GF-D8 (cell line): ENCODE measurements around the gene CHCHD10.

Source experiments
- DNase-seq: peaks from one replicate; lab custom pipeline; 2025; lab: John Stamatoyannopoulos, UW

The CHCHD10 gene

GRCh38 chr22:23787600-23787896, 19.8 kb upstream of the CHCHD10 start:
- DNase-seq = no peak

GRCh38 chr22:23786752-23787599, 19.2 kb upstream of the CHCHD10 start, which contains the start of gene SMARCB1:
Gene SMARCB1, plus strand, starts transcription at chr22:23786966. Its CDS starts 204 bp downstream, at chr22:23787170.
- peak; percentile 60 for DNase-seq

- DNase-seq = no peak
These were observed 18.5 kb upstream of the CHCHD10 start for GRCh38 chr22:23786261-23786710.

- peak; percentile 11 for DNase-seq
These were observed 16.5 kb upstream of the CHCHD10 start for GRCh38 chr22:23784215-23784732.

GRCh38 chr22:23783265-23784150, 15.7 kb upstream of the CHCHD10 start:
- no peak for DNase-seq

GRCh38 chr22:23782703-23783102, 14.9 kb upstream of the CHCHD10 start:
- DNase-seq = no peak

GRCh38 chr22:23782252-23782651, 14.5 kb upstream of the CHCHD10 start:
- DNase-seq = no peak

- DNase-seq = no peak
These were observed 13.9 kb upstream of the CHCHD10 start for GRCh38 chr22:23781511-23782183.

- DNase-seq = no peak
These were observed 13.3 kb upstream of the CHCHD10 start for GRCh38 chr22:23781065-23781464.

- DNase-seq = no peak
These were observed 12.5 kb upstream of the CHCHD10 start for GRCh38 chr22:23780146-23780748.

GRCh38 chr22:23779731-23780130, 12.0 kb upstream of the CHCHD10 start:
- no peak for DNase-seq

- DNase-seq = no peak
These were observed 11.3 kb upstream of the CHCHD10 start for GRCh38 chr22:23779083-23779482.

- no peak for DNase-seq
These were observed 10.8 kb upstream of the CHCHD10 start for GRCh38 chr22:23778577-23778900.

- DNase-seq = no peak
These were observed 10.2 kb upstream of the CHCHD10 start for GRCh38 chr22:23777776-23778576.

- DNase-seq = no peak
These were observed 8.1 kb upstream of the CHCHD10 start for GRCh38 chr22:23775779-23776375.

- no peak for DNase-seq
These were observed 7.2 kb upstream of the CHCHD10 start for GRCh38 chr22:23774922-23775436.

- DNase-seq = no peak
These were observed 6.5 kb upstream of the CHCHD10 start for GRCh38 chr22:23774114-23774921.

GRCh38 chr22:23773483-23774113, 5.8 kb upstream of the CHCHD10 start:
- DNase-seq = no peak
